Measurements from ENCODE around the gene PTPRG. TPM values are rescaled to one million over a fixed set of nuclear protein-coding genes. Genes with fewer than 3 reads are reported as not detected.

PTPRG gene
- total RNA-seq, 1 experiment from 2014 or later = 32.1 TPM

DNA sequence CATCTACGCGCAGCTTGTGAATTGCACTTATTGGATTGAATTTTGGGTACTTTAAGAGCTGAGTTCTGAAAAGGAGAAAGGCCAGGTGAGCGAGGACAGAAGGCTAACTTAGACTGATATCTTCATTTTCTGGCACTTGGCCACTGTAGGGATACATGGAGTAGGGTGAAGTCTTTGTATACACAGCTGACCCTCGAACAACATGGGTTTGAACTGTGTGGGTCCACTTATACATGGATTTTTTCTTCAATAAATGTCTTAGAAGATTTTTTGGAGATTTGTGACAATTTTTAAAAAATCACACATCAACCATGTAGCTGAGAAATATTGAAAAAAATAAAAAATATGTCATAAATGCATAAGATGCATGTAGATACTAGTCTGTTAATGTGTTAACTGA, 18.3 kb downstream of the PTPRG start:
- Histone ChIP-seq H3K4me3 (replicated peaks in 1 of 2; ENCODE audit: low read depth in 1 of 2, low read length in 2 of 2) (no peak overlapping the region), H3K9me3 (ENCODE audit: control insufficient read depth in 1 of 2, insufficient read depth in 1 of 2, low read depth in 1 of 2, low read length in 2 of 2) (no peaks in the 10 kb centered on the region), H3K4me2 (ENCODE audit: low read length) (no peak overlapping the region), H3K9me2 (ENCODE audit: insufficient read depth) (no peaks in the 10 kb centered on the region), H4K20me1 (ENCODE audit: insufficient read depth) (no peaks in the 10 kb centered on the region), H3K27ac (ENCODE audit: low read depth, low read length) (no peak overlapping the region), H2AFZ (ENCODE audit: low read depth, low read length, poor library complexity, severe bottlenecking) (no peak overlapping the region), H3K79me2 (ENCODE audit: insufficient read depth, low read length) (peaks cover 62% of the 10 kb centered on the region), H3K9ac (ENCODE audit: low read length) (no peak overlapping the region), H3K36me3 (ENCODE audit: control insufficient read depth in 1 of 2, insufficient read depth in 2 of 2, low read length in 2 of 2) (no peaks in the 10 kb centered on the region), H3K27me3 (ENCODE audit: insufficient read depth, low read length) (no peaks in the 10 kb centered on the region), H3K4me1 (ENCODE audit: control insufficient read depth in 1 of 2, insufficient read depth in 2 of 2, low read length in 2 of 2) (peaks cover 0 to 4% of the 10 kb centered on the region in 2 experiments; a peak in 3 of 4 replicates)
- ChIA-PET POLR2A (no interaction called here), RAD21 (ENCODE audit: low non-redundant PET in 1 of 2, low total read pairs in 2 of 2, uncharacterized antibody in 2 of 2, unreplicated experiment in 2 of 2) (no interaction called here), CTCF (no interaction called here)
- no peak for DNase-seq (ENCODE audit: low read depth, low spot score)
- no TSS peak for BruUV-seq (replicated peaks)
- TF ChIP-seq SP1 (IDR thresholded peaks at IDR 0.05; ENCODE audit: low read depth) (no peak), SRF (IDR thresholded peaks at IDR 0.05; ENCODE audit: low read depth) (no peak), SIN3A (IDR thresholded peaks at IDR 0.05; ENCODE audit: low read depth) (no peak), EGR1 (IDR thresholded peaks at IDR 0.05; ENCODE audit: low read depth) (no peak), CEBPB (IDR thresholded peaks at IDR 0.05; ENCODE audit: low read depth) (no peak), CBX3 (IDR thresholded peaks at IDR 0.05; ENCODE audit: low read depth) (no peak), EZH2phosphoT487 (IDR thresholded peaks at IDR 0.05; ENCODE audit: borderline replicate concordance) (no peak), ELF1 (IDR thresholded peaks at IDR 0.05; ENCODE audit: borderline replicate concordance, low read depth) (no peak), FOSL1 (IDR thresholded peaks at IDR 0.05; ENCODE audit: low read depth) (no peak), POLR2A (IDR thresholded peaks at IDR 0.05; ENCODE audit: borderline replicate concordance, extremely low read depth, insufficient read depth, insufficient read length) (no peak), EZH2 (IDR thresholded peaks at IDR 0.05) (no peak), YY1 (IDR thresholded peaks at IDR 0.05; ENCODE audit: extremely low read depth, insufficient replicate concordance, low read depth, low read length) (no peak), ZFX (IDR thresholded peaks at IDR 0.05) (no peak)
- TF ChIP-seq, protein P1, sequence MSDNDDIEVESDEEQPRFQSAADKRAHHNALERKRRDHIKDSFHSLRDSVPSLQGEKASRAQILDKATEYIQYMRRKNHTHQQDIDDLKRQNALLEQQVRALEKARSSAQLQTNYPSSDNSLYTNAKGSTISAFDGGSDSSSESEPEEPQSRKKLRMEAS (IDR thresholded peaks at IDR 0.05) = no peak
- TF ChIP-seq, protein P2, sequence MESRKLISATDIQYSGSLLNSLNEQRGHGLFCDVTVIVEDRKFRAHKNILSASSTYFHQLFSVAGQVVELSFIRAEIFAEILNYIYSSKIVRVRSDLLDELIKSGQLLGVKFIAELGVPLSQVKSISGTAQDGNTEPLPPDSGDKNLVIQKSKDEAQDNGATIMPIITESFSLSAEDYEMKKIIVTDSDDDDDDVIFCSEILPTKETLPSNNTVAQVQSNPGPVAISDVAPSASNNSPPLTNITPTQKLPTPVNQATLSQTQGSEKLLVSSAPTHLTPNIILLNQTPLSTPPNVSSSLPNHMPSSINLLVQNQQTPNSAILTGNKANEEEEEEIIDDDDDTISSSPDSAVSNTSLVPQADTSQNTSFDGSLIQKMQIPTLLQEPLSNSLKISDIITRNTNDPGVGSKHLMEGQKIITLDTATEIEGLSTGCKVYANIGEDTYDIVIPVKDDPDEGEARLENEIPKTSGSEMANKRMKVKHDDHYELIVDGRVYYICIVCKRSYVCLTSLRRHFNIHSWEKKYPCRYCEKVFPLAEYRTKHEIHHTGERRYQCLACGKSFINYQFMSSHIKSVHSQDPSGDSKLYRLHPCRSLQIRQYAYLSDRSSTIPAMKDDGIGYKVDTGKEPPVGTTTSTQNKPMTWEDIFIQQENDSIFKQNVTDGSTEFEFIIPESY (IDR thresholded peaks at IDR 0.05; ENCODE audit: extremely low read depth, insufficient replicate concordance, low read length) = no peak
- TF ChIP-seq, protein P3, sequence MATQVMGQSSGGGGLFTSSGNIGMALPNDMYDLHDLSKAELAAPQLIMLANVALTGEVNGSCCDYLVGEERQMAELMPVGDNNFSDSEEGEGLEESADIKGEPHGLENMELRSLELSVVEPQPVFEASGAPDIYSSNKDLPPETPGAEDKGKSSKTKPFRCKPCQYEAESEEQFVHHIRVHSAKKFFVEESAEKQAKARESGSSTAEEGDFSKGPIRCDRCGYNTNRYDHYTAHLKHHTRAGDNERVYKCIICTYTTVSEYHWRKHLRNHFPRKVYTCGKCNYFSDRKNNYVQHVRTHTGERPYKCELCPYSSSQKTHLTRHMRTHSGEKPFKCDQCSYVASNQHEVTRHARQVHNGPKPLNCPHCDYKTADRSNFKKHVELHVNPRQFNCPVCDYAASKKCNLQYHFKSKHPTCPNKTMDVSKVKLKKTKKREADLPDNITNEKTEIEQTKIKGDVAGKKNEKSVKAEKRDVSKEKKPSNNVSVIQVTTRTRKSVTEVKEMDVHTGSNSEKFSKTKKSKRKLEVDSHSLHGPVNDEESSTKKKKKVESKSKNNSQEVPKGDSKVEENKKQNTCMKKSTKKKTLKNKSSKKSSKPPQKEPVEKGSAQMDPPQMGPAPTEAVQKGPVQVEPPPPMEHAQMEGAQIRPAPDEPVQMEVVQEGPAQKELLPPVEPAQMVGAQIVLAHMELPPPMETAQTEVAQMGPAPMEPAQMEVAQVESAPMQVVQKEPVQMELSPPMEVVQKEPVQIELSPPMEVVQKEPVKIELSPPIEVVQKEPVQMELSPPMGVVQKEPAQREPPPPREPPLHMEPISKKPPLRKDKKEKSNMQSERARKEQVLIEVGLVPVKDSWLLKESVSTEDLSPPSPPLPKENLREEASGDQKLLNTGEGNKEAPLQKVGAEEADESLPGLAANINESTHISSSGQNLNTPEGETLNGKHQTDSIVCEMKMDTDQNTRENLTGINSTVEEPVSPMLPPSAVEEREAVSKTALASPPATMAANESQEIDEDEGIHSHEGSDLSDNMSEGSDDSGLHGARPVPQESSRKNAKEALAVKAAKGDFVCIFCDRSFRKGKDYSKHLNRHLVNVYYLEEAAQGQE (IDR thresholded peaks at IDR 0.05; ENCODE audit: low read depth) = no peak
- ATAC-seq = no peak
- intact Hi-C loops (cut with micrococcal nuclease) = no loop called here
